Natural killer cell (primary cell): ENCODE results near the gene ATP8A1. TPM values are rescaled to one million over a fixed set of nuclear protein-coding genes. Genes with fewer than 3 reads are reported as not detected.

ENCODE experiments used
- ATAC-seq, 3 donors: fragments of 150-1000 bp in 2 of 3; fragments of 200-7000 bp in 1 of 3; cut with Tn5 transposase; 1 replicate in 1 of 3; 2 replicates in 2 of 3; pipeline ENCODE4 v1.10.0; 2021; ENCODE audit warnings: mild to moderate bottlenecking in 2 of 3, moderate library complexity in 2 of 3
- DNase-seq, 2 donors: peaks; one replicate each; pipeline versions ENCODE4 v3.0.0 to v3.0.0-alpha.2; 2013 to 2021; ENCODE audit warnings: mixed read lengths in 1 of 2
- H3K27ac ChIP-seq: one replicate; pipeline ENCODE4 v1.5.1; 2013; ENCODE audit warnings: mild to moderate bottlenecking, low read length
- H3K27me3 ChIP-seq: one replicate; pipeline ENCODE4 v1.6.1; 2013; ENCODE audit warnings: low read length; ENCODE audit not compliant: control insufficient read depth, insufficient read depth
- H3K36me3 ChIP-seq: one replicate; pipeline ENCODE4 v1.6.1; 2013; ENCODE audit warnings: low read length; ENCODE audit not compliant: control insufficient read depth, insufficient read depth
- H3K4me1 ChIP-seq: one replicate; pipeline ENCODE4 v1.6.1; 2013; ENCODE audit warnings: low read length; ENCODE audit not compliant: control insufficient read depth, insufficient read depth
- H3K4me3 ChIP-seq: one replicate; pipeline ENCODE4 v1.5.1; 2013; ENCODE audit warnings: low read length
- H3K9me3 ChIP-seq: one replicate; pipeline ENCODE4 v1.6.1; 2013; ENCODE audit warnings: low read length; ENCODE audit not compliant: control insufficient read depth, insufficient read depth
- H3K27ac Mint-ChIP-seq, 2 donors: one replicate each; pipeline ENCODE4 v1.8.0; 2022; ENCODE audit warnings: mild to moderate bottlenecking in 2 of 2, mixed read lengths in 2 of 2, moderate library complexity in 1 of 2
- H3K27me3 Mint-ChIP-seq, 2 donors: one replicate each; pipeline ENCODE4 v1.8.0; 2022; ENCODE audit warnings: low read depth in 2 of 2, mixed read lengths in 2 of 2
- H3K36me3 Mint-ChIP-seq: one replicate; pipeline ENCODE4 v1.8.0; 2022; ENCODE audit warnings: mixed read lengths
- H3K4me1 Mint-ChIP-seq, 2 donors: one replicate each; pipeline ENCODE4 v1.8.0; 2022; ENCODE audit warnings: mixed read lengths in 2 of 2
- H3K4me3 Mint-ChIP-seq: one replicate; pipeline ENCODE4 v1.8.0; 2022; ENCODE audit warnings: mild to moderate bottlenecking, moderate library complexity, mixed read lengths
- H3K9me3 Mint-ChIP-seq, 2 donors: one replicate each; pipeline ENCODE4 v1.8.0; 2022; ENCODE audit warnings: mixed read lengths in 2 of 2
- CTCF ChIP-seq: fragments of 200-600 bp; IDR thresholded peaks from one replicate; pipeline ENCODE4 v1.8.0; 2022; ENCODE audit warnings: antibody characterized with exemption
- WGBS: methylation state at CpG from one replicate; pipeline ENCODE4 v1.1.7; 2013; ENCODE audit warnings: missing lambda C conversion rate; ENCODE audit not compliant: insufficient coverage; 5-methylcytosine and 5-hydroxymethylcytosine counted together
- intact Hi-C: fragments of 100-400 bp; cut with micrococcal nuclease; formaldehyde crosslinking; loops from one replicate; pipeline ENCODE4 v1.14.2; 2022
- total RNA-seq, 4 donors: library from RNA; stranded (reverse); fragments of 120-200 nt in 1 of 4; gene quantifications; one replicate each; pipeline versions ENCODE4 v1.2.3 to v1.2.4, GENCODE V29; 2013 to 2022

Gene ATP8A1
- total RNA-seq, 3 donors from 2014 or later (not counting 1 experiment from before 2014, with no cell fraction given), result 84.8 to 156 (median 147) TPM

GRCh38 chr4:42600578-42600977, 56.3 kb downstream of the ATP8A1 start:
- Histone ChIP-seq H3K9me3 (no peaks in the 10 kb centered on the region), H3K36me3 (peaks cover 8% of the 10 kb centered on the region), H3K4me3 (no peak overlapping the region), H3K27ac (no peak overlapping the region), H3K4me1 (no peaks in the 10 kb centered on the region), H3K27me3 (no peaks in the 10 kb centered on the region)
- TF ChIP-seq CTCF, result no peak
- intact Hi-C loops, result no loop called here
- DNase-seq (no peak), ATAC-seq (no peak)
- Mint-ChIP-seq H3K36me3 (no peaks in the 10 kb centered on the region), H3K4me3 (no peak overlapping the region), H3K9me3 (no peaks in the 10 kb centered on the region), H3K4me1 (peaks cover 9 to 18% of the 10 kb centered on the region in 2 donors), H3K27ac (no peak overlapping the region), H3K27me3 (no peaks in the 10 kb centered on the region)
- no CpG with 5 or more reads among the region's 2 CpGs for WGBS

GRCh38 chr4:42596918-42597317, 60.0 kb downstream of the ATP8A1 start:
- Histone ChIP-seq H3K27ac (no peak overlapping the region), H3K27me3 (no peaks in the 10 kb centered on the region), H3K9me3 (no peaks in the 10 kb centered on the region), H3K4me1 (no peaks in the 10 kb centered on the region), H3K4me3 (no peak overlapping the region), H3K36me3 (peaks cover 8% of the 10 kb centered on the region)
- DNase-seq (no peak), ATAC-seq (no peak)
- H3K27ac Mint-ChIP-seq, result no peak overlapping the region
- 100% methylated on average over 1 of the region's 2 CpGs for WGBS
- H3K4me1 Mint-ChIP-seq, result peaks cover 0 to 5% of the 10 kb centered on the region in 2 donors
- H3K9me3 Mint-ChIP-seq, result no peaks in the 10 kb centered on the region
- no peaks in the 10 kb centered on the region for H3K36me3 Mint-ChIP-seq
- intact Hi-C loops, result no loop called here
- TF ChIP-seq CTCF, result no peak
- H3K4me3 Mint-ChIP-seq, result no peak overlapping the region
- no peaks in the 10 kb centered on the region for H3K27me3 Mint-ChIP-seq

- DNase-seq (no peak), ATAC-seq (no peak)
- no peak overlapping the region for H3K27ac ChIP-seq
- H3K36me3 ChIP-seq, result peaks cover 8% of the 10 kb centered on the region
- Mint-ChIP-seq H3K27me3 (no peaks in the 10 kb centered on the region), H3K4me3 (no peak overlapping the region), H3K27ac (no peak overlapping the region), H3K9me3 (no peaks in the 10 kb centered on the region), H3K4me1 (peaks cover 0 to 5% of the 10 kb centered on the region in 2 donors), H3K36me3 (no peaks in the 10 kb centered on the region)
- 100% methylated on average over 1 of the region's 1 CpG for WGBS
- intact Hi-C loops, result no loop called here
- TF ChIP-seq CTCF, result no peak
- H3K4me1 ChIP-seq, result no peaks in the 10 kb centered on the region
- no peaks in the 10 kb centered on the region for H3K9me3 ChIP-seq
- no peak overlapping the region for H3K4me3 ChIP-seq
- no peaks in the 10 kb centered on the region for H3K27me3 ChIP-seq
Measured at GRCh38 chr4:42594888-42595287, 62.0 kb downstream of the ATP8A1 start.

GRCh38 chr4:42588909-42589308, 68.0 kb downstream of the ATP8A1 start:
- no peaks in the 10 kb centered on the region for H3K27me3 ChIP-seq
- no peaks in the 10 kb centered on the region for H3K9me3 ChIP-seq
- peaks cover 30% of the 10 kb centered on the region for H3K36me3 ChIP-seq
- no peak for ATAC-seq
- no peaks in the 10 kb centered on the region for H3K27me3 Mint-ChIP-seq
- H3K9me3 Mint-ChIP-seq, result no peaks in the 10 kb centered on the region
- 96% methylated on average over 2 of the region's 2 CpGs for WGBS
- no peak overlapping the region for H3K4me3 ChIP-seq
- TF ChIP-seq CTCF, result no peak
- H3K36me3 Mint-ChIP-seq, result peaks cover 16% of the 10 kb centered on the region
- H3K27ac Mint-ChIP-seq, result no peak overlapping the region
- H3K4me1 ChIP-seq, result no peaks in the 10 kb centered on the region
- intact Hi-C loops, result no loop called here
- DNase-seq, result no peak
- H3K27ac ChIP-seq, result no peak overlapping the region
- H3K4me1 Mint-ChIP-seq, result peaks cover 0 to 6% of the 10 kb centered on the region in 2 donors
- H3K4me3 Mint-ChIP-seq, result no peak overlapping the region
